HG03457 (cell line): Measurements from ENCODE around the gene MAML3.

Experiments used
- ATAC-seq: cut with Tn5 transposase; IDR thresholded peaks from one replicate; pipeline ENCODE4 v1.9.1; 2021; ENCODE audit warnings: moderate number of reproducible peaks; ENCODE audit not compliant: unreplicated experiment

MAML3 gene

DNA sequence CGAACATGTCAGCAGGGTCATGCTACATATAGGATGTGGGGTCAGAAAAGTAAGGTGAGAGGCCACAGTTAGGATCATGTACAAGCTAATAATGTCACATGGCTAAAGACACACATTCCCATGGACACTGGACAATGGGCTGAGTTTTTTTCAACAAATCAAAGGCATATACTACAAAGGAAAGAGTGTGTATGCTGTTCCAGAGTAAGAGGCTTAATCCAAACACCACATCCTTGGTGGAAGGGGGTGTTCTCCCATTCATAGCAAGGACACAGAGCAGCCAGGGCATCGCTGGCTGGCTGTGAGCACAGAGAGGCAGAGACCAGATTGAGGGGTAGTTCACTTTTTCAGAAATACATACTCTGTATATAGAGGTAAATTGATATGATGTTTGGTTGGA, 356.7 kb downstream of the MAML3 start:
- ATAC-seq: no peak

DNA sequence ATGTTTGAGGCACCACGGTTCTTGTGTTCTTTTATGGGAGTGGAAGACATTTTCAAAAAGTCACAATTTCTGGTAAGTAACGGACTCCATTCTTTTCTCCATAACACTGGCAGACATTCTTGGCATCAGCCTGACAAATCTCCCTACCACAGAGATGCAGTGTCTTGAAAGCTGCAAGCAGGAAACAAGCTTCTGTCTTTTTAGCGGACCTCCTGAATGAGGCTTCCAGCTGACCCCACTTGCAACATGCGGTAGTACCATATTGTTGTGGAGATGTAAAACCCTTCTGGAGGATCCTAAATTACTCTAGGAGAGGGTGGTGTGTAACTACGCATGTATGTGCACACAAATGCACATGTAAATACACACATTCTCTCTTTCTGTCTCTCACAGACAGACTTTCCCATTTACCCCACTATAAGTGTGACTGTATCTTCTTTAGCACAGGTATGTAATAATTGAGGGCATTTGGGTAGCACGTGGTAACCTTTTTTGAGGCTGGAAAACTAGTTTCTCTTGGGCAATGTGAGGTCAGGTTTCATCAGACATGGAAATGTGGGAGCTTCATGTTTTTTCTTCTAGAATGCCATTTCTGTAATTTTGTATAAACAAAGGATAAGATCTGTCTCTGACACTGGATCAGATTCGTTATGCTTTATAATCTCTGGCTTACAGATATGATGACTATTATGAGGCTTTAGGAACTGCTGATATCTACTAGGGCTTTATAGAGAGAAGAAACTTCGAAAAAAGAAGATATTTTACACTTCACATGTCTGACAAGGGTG, 358.3 kb downstream of the MAML3 start:
- ATAC-seq: no peak

DNA sequence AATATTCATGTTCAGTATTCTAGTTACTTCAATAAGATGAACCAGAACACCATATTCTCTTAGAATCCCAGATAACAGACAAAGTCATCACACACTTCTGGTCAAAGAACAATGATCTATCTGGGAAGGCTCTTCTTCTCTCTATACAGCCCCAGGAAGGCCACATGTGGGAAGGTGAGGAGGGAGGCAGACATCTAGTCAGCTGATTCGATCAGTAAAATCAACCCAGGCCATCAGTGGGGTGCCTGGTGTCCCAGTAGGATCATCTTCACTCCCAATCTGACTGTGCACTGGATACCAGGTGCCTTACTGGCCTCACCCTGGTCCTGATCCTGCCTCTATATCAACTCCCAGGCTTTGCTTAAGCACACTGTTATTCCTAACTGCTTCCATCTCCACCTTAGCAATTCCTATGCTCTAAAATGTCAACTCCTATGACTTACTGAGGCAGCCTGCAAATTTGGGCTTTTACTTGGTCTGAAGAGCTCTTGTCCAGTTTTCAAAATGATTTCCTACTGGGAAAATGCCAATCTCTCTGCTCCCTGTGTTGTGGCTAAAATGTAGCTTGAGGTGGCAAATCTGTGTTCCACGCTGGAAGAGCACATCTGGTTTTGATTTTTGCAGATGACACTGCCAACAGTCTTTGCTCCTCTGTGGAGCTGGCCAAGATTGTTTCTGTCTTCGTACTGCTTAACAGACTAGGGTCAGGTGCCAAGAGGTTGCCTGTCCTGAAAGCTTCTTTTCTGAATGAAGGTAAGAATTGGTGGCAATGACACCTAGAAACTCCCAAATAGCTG, 359.6 kb downstream of the MAML3 start:
- ATAC-seq: no peak

- no peak for ATAC-seq
These were observed 362.3 kb downstream of the MAML3 start for GRCh38 chr4:139791681-139792080.

GRCh38 chr4:139790291-139790690, 363.7 kb downstream of the MAML3 start:
- no peak for ATAC-seq

GRCh38 chr4:139789096-139789654, 364.8 kb downstream of the MAML3 start:
- no peak for ATAC-seq

- ATAC-seq: no peak
These were observed 367.3 kb downstream of the MAML3 start for GRCh38 chr4:139786494-139787354.

DNA sequence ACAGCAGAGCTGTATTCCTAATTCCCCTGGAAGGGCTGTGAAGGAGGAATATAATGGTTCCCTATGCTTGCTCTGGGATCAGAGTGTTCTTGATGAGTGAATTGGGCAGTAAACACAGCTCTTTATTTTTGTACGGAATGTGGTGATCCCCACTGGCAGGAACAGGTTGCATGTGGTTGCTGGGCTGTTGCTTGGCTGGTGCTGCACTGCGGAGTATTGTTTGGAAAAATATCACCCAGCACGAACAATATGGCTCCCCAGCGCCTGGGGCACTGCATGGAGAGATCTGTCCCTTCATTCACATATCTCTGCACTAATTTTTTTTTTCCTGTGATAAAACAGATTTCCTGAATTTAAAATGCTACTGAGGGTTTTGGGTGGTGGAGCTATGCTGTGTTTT, 368.6 kb downstream of the MAML3 start:
- no peak for ATAC-seq

GRCh38 chr4:139783741-139784484, 370.1 kb downstream of the MAML3 start:
- ATAC-seq: no peak

GRCh38 chr4:139782926-139783522, 371.0 kb downstream of the MAML3 start:
- no peak for ATAC-seq

GRCh38 chr4:139781066-139781465, 372.9 kb downstream of the MAML3 start:
- ATAC-seq: no peak

GRCh38 chr4:139779691-139780090, 374.3 kb downstream of the MAML3 start:
- no peak for ATAC-seq

GRCh38 chr4:139777757-139778156, 376.2 kb downstream of the MAML3 start:
- ATAC-seq: no peak

DNA sequence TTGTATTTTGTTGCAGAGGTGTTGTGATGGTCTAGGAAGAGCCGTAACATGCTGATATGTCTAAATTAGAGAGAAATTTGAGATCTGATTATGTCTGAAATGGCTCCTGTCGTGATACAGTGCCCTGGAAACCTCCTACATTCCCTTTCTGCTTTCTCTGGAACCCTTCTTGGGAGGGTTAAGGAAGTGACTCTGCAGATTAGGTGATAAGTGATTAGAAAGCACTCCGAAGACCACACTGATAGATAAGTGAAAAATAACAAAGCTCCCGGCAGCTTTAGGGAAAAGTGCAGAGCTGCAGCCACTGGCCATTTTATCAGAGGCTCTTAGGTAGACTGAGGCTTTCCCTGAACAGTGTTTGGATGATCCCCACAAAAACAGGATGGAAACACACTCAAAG, 377.7 kb downstream of the MAML3 start:
- no peak for ATAC-seq

DNA sequence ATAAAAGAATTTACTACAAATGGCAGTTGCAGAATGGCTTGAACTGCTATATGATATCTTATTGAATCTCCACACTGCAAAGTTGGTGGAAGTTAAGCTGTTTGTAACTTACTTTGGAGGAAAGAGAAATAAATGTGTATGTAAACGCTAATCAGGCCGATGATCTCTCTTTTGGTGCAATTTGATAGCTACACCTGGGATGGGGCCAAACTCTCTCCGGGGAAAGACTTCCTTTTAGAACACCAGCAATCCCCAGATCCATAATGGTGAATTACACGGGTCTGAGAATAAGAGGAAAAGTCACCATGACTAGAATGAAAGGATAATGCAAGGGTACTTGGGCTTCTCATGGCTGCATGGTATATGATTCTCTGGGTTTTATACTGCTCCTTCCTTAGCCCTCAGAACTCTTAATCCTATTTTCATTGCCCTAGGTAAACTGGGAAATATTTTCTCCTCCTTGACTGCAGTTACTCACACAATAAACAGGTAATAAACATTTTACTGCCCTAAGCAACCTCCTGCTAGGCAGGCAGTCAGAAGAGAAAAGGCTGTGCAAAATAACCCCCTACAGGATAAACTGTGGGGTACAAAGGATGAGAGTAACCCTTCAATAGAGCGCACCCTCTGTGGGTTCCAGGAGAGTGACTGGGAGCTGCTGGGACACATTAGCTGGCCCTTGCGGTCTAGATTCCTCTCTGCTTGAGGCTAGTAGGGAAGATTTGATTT, 379.1 kb downstream of the MAML3 start:
- no peak for ATAC-seq

- no peak for ATAC-seq
These were observed 380.2 kb downstream of the MAML3 start for GRCh38 chr4:139773560-139774318.

- no peak for ATAC-seq
These were observed 383.6 kb downstream of the MAML3 start for GRCh38 chr4:139770361-139770760.

DNA sequence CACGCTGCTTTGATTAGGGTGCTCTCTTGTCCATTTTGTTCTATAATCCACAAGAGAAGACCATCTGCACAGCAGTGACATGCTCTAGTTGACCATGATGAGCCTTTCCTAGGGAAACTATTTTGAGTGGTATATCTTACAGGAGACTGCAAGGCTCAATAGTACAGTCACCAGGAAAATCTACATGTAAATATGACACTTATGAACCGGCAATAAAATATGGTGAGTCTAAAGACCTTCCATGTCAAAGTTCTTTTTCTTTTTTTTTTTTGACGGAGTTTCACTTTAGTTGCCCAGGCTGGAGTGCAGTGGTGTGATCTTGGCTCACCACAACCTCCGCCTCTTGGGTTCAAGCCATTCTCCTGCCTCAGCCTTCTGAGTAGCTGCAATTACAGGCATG, 384.6 kb downstream of the MAML3 start:
- ATAC-seq: no peak

DNA sequence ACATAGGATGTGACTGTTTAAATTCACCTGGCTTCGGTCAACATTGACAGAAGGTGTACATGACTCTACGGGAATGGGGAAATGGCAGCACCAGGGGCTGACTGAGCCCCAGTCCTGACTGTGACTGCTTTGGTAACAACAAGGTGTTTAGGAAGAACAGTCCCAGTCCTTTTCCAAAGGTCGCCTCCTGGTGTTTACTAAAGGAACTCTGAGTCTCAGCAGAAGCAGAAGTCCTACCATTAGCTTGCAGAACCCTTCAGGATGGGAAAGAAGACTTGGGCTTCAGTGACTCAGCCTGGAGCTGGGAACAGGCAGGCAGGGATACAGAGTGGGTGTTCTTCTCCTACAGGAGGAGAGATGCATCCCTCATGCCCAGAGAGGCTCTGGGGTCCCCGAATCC, 385.1 kb downstream of the MAML3 start:
- no peak for ATAC-seq
